ENCODE data around the gene BCL2. TPM values are rescaled to one million over a fixed set of nuclear protein-coding genes. Genes with fewer than 3 reads are reported as not detected.

The BCL2 gene
- total and polyA plus RNA-seq, 9 of the 15 experiments (the other 6 are each of a cell fraction or from before 2014, with no cell fraction given), result 0.10 to 1.1 (median 0.65) TPM

- H3K27ac ChIP-seq (ENCODE audit: extremely low read depth, low read depth, low read length), result no peak overlapping the region
- no peak overlapping the region for H3K4me2 ChIP-seq (ENCODE audit: insufficient read depth, low read length)
- peaks cover 4 to 9% of the 10 kb centered on the region in 2 experiments; a peak in 4 of 5 replicates for H3K4me1 ChIP-seq (replicated peaks in 1 of 2; ENCODE audit: control insufficient read depth in 2 of 2, insufficient read depth in 2 of 2, low read length in 2 of 2)
- no peaks in the 10 kb centered on the region for H3K9me1 ChIP-seq (ENCODE audit: control insufficient read depth, insufficient read depth, low read length)
- DNase-seq (ENCODE audit: extremely low read depth in 1 of 4, low spot score in 3 of 4), result no peak
- H2AFZ ChIP-seq (ENCODE audit: low read depth, low read length), result no peak overlapping the region
- no peak overlapping the region for H3K4me3 ChIP-seq
- ChIA-PET POLR2A (no interaction called here), CTCF (ENCODE audit: low intra/inter-chr PET ratio) (no interaction called here)
- no peak for ATAC-seq
- no peaks in the 10 kb centered on the region for H3K36me3 ChIP-seq (ENCODE audit: control insufficient read depth, insufficient read depth, low read length)
- TF ChIP-seq CREB3 (tag; conservative IDR thresholded peaks at IDR 0.05; ENCODE audit: low read depth), result no peak
- TF ChIP-seq TRIM24 (IDR thresholded peaks at IDR 0.05), result no peak
- peak; percentile 15; the same call in 1 of the 2 replicates for TF ChIP-seq TFE3 (CRISPR knock-in tag; IDR thresholded peaks at IDR 0.05)
- no peak for TF ChIP-seq SP2 (IDR thresholded peaks at IDR 0.05; ENCODE audit: extremely low read depth, low read depth, low read length, poor library complexity, severe bottlenecking)
- 2% methylated on average over 4 of the region's 4 CpGs for WGBS (ENCODE audit: insufficient coverage, low coverage, missing lambda C conversion rate)
- intact Hi-C loops (cut with micrococcal nuclease), result no loop called here
- FAIRE-seq, result no peak
- no peaks in the 10 kb centered on the region for H3K79me2 ChIP-seq (ENCODE audit: control insufficient read depth, insufficient read depth, low read length)
- in situ Hi-C loops (cut with MboI), result no loop called here
- H3K9ac ChIP-seq (ENCODE audit: insufficient read depth in 1 of 2, low read depth in 2 of 2, low read length in 2 of 2), result no peak overlapping the region
- peaks cover 3 to 12% of the 10 kb centered on the region in 2 experiments; a peak in 3 of 5 replicates for H3K27me3 ChIP-seq (ENCODE audit: control insufficient read depth in 2 of 2, insufficient read depth in 2 of 2, low read length in 2 of 2)
- H4K20me1 ChIP-seq (replicated peaks; ENCODE audit: control insufficient read depth, insufficient read depth, low read length), result no peaks in the 10 kb centered on the region
- H3K9me3 ChIP-seq (replicated peaks; ENCODE audit: control insufficient read depth, insufficient read depth, low read depth, low read length), result no peaks in the 10 kb centered on the region
- BruUV-seq (replicated peaks), result no TSS peak
Observed at GRCh38 chr18:63314062-63314790, 5.3 kb downstream of the BCL2 start.

All from K562 (cell line).